Measurements from ENCODE around the gene EXOC6B. TPM values are rescaled to one million over a fixed set of nuclear protein-coding genes. Genes with fewer than 3 reads are reported as not detected.

EXOC6B gene
- total and polyA plus RNA-seq, 10 of the 15 experiments (the other 5 are each of a cell fraction or from before 2014, with no cell fraction given) = 0.23 to 2.2 (median 1.2) TPM

GRCh38 chr2:72211777-72212485, 613.9 kb downstream of the EXOC6B start:
- ATAC-seq (no peak), DNase-seq (ENCODE audit: low read depth, low spot score) (no peak), FAIRE-seq (no peak)
- H2AFZ ChIP-seq (ENCODE audit: control insufficient read depth, low read depth, low read length) = no peak overlapping the region
- ChIA-PET CTCF (interaction anchor here (1.4 kb wide), 1 partner anchor 11 kb away, joined by 3 read pairs; no protein-coding TSS in a partner anchor), SMC1A (ENCODE audit: uncharacterized antibody, unreplicated experiment) (no interaction called here), RAD21 (ENCODE audit: unreplicated experiment) (no interaction called here), POLR2A (no interaction called here)
- H3K36me3 ChIP-seq (ENCODE audit: control insufficient read depth in 2 of 2, insufficient read depth in 2 of 2, low read length in 1 of 2) = no peaks in the 10 kb centered on the region
- no peaks in the 10 kb centered on the region for H4K20me1 ChIP-seq (ENCODE audit: control insufficient read depth, insufficient read depth)
- in situ Hi-C loops (cut with MboI) = no loop called here
- H3K27ac ChIP-seq (ENCODE audit: control insufficient read depth, insufficient read depth) = no peak overlapping the region
- intact Hi-C loops (cut with micrococcal nuclease; ENCODE audit: unreplicated experiment) = no loop called here
- WGBS (ENCODE audit: insufficient coverage, insufficient replicate concordance, low lambda C conversion rate, missing lambda C conversion rate) = 56% methylated on average over 2 of the region's 2 CpGs
- no peak overlapping the region for H3K4me2 ChIP-seq (ENCODE audit: control insufficient read depth, insufficient read depth)
- no peaks in the 10 kb centered on the region for H3K27me3 ChIP-seq (replicated peaks in 1 of 2; ENCODE audit: control insufficient read depth in 2 of 2, insufficient read depth in 2 of 2, low read length in 1 of 2)
- TF ChIP-seq ZBTB33 (IDR thresholded peaks at IDR 0.05) (no peak), TARDBP (IDR thresholded peaks at IDR 0.05; ENCODE audit: borderline replicate concordance) (no peak), JUND (IDR thresholded peaks at IDR 0.05; ENCODE audit: low read depth, low read length) (no peak), ZNF384 (IDR thresholded peaks at IDR 0.05; ENCODE audit: borderline replicate concordance, low read depth, low read length) (no peak), POU2F2 (IDR thresholded peaks at IDR 0.05; ENCODE audit: borderline replicate concordance, low read depth, low read length) (no peak), RELB (IDR thresholded peaks at IDR 0.05; ENCODE audit: low read depth) (no peak)
- no peak overlapping the region for H3K9ac ChIP-seq (ENCODE audit: control insufficient read depth, insufficient read depth, low read length)
- no peaks in the 10 kb centered on the region for H3K4me1 ChIP-seq (ENCODE audit: control insufficient read depth, insufficient read depth, low read length)
- no peak overlapping the region for H3K4me3 ChIP-seq
- no peaks in the 10 kb centered on the region for H3K79me2 ChIP-seq (ENCODE audit: control insufficient read depth, insufficient read depth, low read length)
- H3K9me3 ChIP-seq (replicated peaks; ENCODE audit: control insufficient read depth, insufficient read depth, low read length) = no peaks in the 10 kb centered on the region
- BruUV-seq (replicated peaks) = no TSS peak

Measured in GM12878 (cell line).